OCI-LY7 (cell line): ENCODE data around the gene CDHR5. TPM values are rescaled to one million over a fixed set of nuclear protein-coding genes. Genes with fewer than 3 reads are reported as not detected.
A peak's percentile ranks its signal among the peaks of the same experiment; 100 is the strongest.

Experiments
- BruUV-seq: library from RNA; stranded (reverse); fragments of 400-500 nt; replicated peaks from 2 replicates; lab custom pipeline; 2021; lab: Mats Ljungman, UMichigan
- CTCF ChIA-PET: fragments of 300-600 bp; sonication (Branson Sonifier 250); formaldehyde crosslinking; loops from one replicate; lab custom pipeline; 2022; ENCODE audit warnings: antibody characterized with exemption; ENCODE audit not compliant: unreplicated experiment; lab: Charles Lee
- POLR2A ChIA-PET: fragments of 300-600 bp; sonication (Branson Sonifier 250); formaldehyde crosslinking; loops from one replicate; lab custom pipeline; 2022; ENCODE audit warnings: antibody characterized with exemption; lab: Charles Lee
- DNase-seq: peaks from one replicate; pipeline ENCODE4 v3.0.0-alpha.2; 2015; ENCODE audit warnings: low spot score
- H2AFZ ChIP-seq: fragments of 200-600 bp; sonication (generic), shearing (Covaris generic); 2 replicates; pipeline ENCODE4 v1.6.1; 2014; ENCODE audit warnings: mild to moderate bottlenecking, antibody characterized with exemption, low read length, moderate library complexity
- H3K27ac ChIP-seq: fragments of 200-600 bp; sonication (generic); 2 replicates; pipeline ENCODE4 v1.5.1; 2014; ENCODE audit warnings: mixed run types, low read depth, mild to moderate bottlenecking, moderate library complexity, low read length, inconsistent platforms; ENCODE audit not compliant: poor library complexity, severe bottlenecking
- H3K36me3 ChIP-seq: fragments of 200-600 bp; sonication (generic); 2 replicates; pipeline ENCODE4 v1.6.1; 2014; ENCODE audit warnings: mild to moderate bottlenecking, antibody characterized with exemption, low read length, moderate library complexity, mixed read lengths; ENCODE audit not compliant: insufficient read depth
- H3K4me1 ChIP-seq: fragments of 200-600 bp; sonication (generic); 2 replicates; pipeline ENCODE4 v1.5.1; 2014; ENCODE audit warnings: mild to moderate bottlenecking, low read length; ENCODE audit not compliant: insufficient read depth, poor library complexity, severe bottlenecking
- H3K4me2 ChIP-seq: fragments of 200-600 bp; sonication (generic); 2 replicates; pipeline ENCODE4 v1.6.1; 2014; ENCODE audit warnings: mild to moderate bottlenecking, low read length
- H3K4me3 ChIP-seq: fragments of 200-600 bp; sonication (generic); 2 replicates; pipeline ENCODE4 v1.5.1; 2014; ENCODE audit warnings: mild to moderate bottlenecking, low read depth, low read length; ENCODE audit not compliant: poor library complexity, severe bottlenecking
- H3K79me2 ChIP-seq: fragments of 200-600 bp; sonication (generic); 2 replicates; pipeline ENCODE4 v1.6.1; 2016; ENCODE audit warnings: low read depth, mild to moderate bottlenecking, low read length, moderate library complexity, mixed read lengths; ENCODE audit not compliant: insufficient read depth
- H3K9me2 ChIP-seq: fragments of 200-600 bp; sonication (generic); 2 replicates; pipeline ENCODE4 v1.6.1; 2016; ENCODE audit warnings: mild to moderate bottlenecking, low read length, mixed read lengths; ENCODE audit not compliant: insufficient read depth
- H3K9me3 ChIP-seq: fragments of 200-600 bp; sonication (generic); 2 replicates; pipeline ENCODE4 v1.6.1; 2014; ENCODE audit warnings: mild to moderate bottlenecking, mixed run types, low read length, mixed read lengths
- H4K20me1 ChIP-seq: fragments of 200-600 bp; sonication (generic); 2 replicates; pipeline ENCODE4 v1.6.1; 2014; ENCODE audit warnings: mild to moderate bottlenecking, antibody characterized with exemption, low read length, moderate library complexity, mixed read lengths; ENCODE audit not compliant: insufficient read depth
- CTCF ChIP-seq: fragments of 200-600 bp; sonication (generic); conservative IDR thresholded peaks from 2 replicates; pipeline ENCODE4 v1.5.1; 2014; ENCODE audit warnings: mild to moderate bottlenecking, antibody characterized with exemption, low read length, moderate library complexity, mixed read lengths
- EZH2phosphoT487 ChIP-seq: fragments of 200-600 bp; sonication (generic); IDR thresholded peaks from 2 replicates; pipeline ENCODE4 v1.6.1; 2018; ENCODE audit warnings: low read depth, borderline replicate concordance, mild to moderate bottlenecking, mixed run types, antibody characterized with exemption, low read length, moderate library complexity, mixed read lengths
- intact Hi-C: fragments of 100-400 bp; cut with micrococcal nuclease; formaldehyde crosslinking; loops from one replicate; pipeline ENCODE4 v1.10.0; 2022; ENCODE audit not compliant: unreplicated experiment
- total RNA-seq, 2 experiments: library from RNA; depleted of rRNA in 1 of 2; stranded (reverse); fragments of >200 nt in 1 of 2; shearing (Covaris generic) in 1 of 2; gene quantifications; 2 replicates each; pipeline ENCODE4 v1.2.3, GENCODE V29; 2014 to 2022

The CDHR5 gene
- total RNA-seq, 2 experiments from 2014 or later, result not detected

- Histone ChIP-seq H3K36me3 (peaks cover 90% of the 10 kb centered on the region), H3K27ac (no peak overlapping the region), H3K79me2 (no peaks in the 10 kb centered on the region), H3K9me2 (no peaks in the 10 kb centered on the region), H3K4me2 (no peak overlapping the region), H4K20me1 (no peaks in the 10 kb centered on the region), H3K9me3 (no peaks in the 10 kb centered on the region), H3K4me1 (no peaks in the 10 kb centered on the region), H2AFZ (no peak overlapping the region), H3K4me3 (no peak overlapping the region)
- CTCF ChIA-PET, result no interaction called here
- BruUV-seq, result no TSS peak
- POLR2A ChIA-PET, result no interaction called here
- no peak for DNase-seq
- no peak for TF ChIP-seq CTCF
- intact Hi-C loops, result no loop called here
Observed at GRCh38 chr11:598005-598680, 26.6 kb downstream of the CDHR5 start.

GRCh38 chr11:597166-597725, 27.5 kb downstream of the CDHR5 start:
- DNase-seq, result no peak
- H2AFZ ChIP-seq, result no peak overlapping the region
- H4K20me1 ChIP-seq, result no peaks in the 10 kb centered on the region
- H3K4me1 ChIP-seq, result no peaks in the 10 kb centered on the region
- peaks cover 90% of the 10 kb centered on the region for H3K36me3 ChIP-seq
- no peak overlapping the region for H3K27ac ChIP-seq
- no peaks in the 10 kb centered on the region for H3K79me2 ChIP-seq
- TF ChIP-seq EZH2phosphoT487 (no peak), CTCF (peak; percentile 48)
- H3K4me3 ChIP-seq, result no peak overlapping the region
- H3K4me2 ChIP-seq, result no peak overlapping the region
- no peaks in the 10 kb centered on the region for H3K9me2 ChIP-seq
- H3K9me3 ChIP-seq, result no peaks in the 10 kb centered on the region
- intact Hi-C loops, result no loop called here
- ChIA-PET POLR2A (no interaction called here), CTCF (no interaction called here)
- no TSS peak for BruUV-seq

GRCh38 chr11:596374-596773, 28.4 kb downstream of the CDHR5 start:
- Histone ChIP-seq H3K9me3 (no peaks in the 10 kb centered on the region), H3K4me3 (no peak overlapping the region), H4K20me1 (no peaks in the 10 kb centered on the region), H3K27ac (no peak overlapping the region), H2AFZ (no peak overlapping the region), H3K4me2 (no peak overlapping the region), H3K36me3 (peaks cover 87% of the 10 kb centered on the region), H3K79me2 (no peaks in the 10 kb centered on the region), H3K4me1 (no peaks in the 10 kb centered on the region), H3K9me2 (no peaks in the 10 kb centered on the region)
- ChIA-PET POLR2A (no interaction called here), CTCF (no interaction called here)
- intact Hi-C loops, result no loop called here
- BruUV-seq, result no TSS peak
- TF ChIP-seq EZH2phosphoT487 (no peak), CTCF (no peak)
- no peak for DNase-seq
